HG02642 (cell line): Measurements from ENCODE around the gene UGT1A8.

Source experiments
- ATAC-seq: cut with Tn5 transposase; IDR thresholded peaks from one replicate; pipeline ENCODE4 v1.9.1; 2021; ENCODE audit warnings: mild to moderate bottlenecking; ENCODE audit not compliant: unreplicated experiment, poor library complexity

Gene UGT1A8

GRCh38 chr2:233794128-233794658 lies 176.8 kb downstream of the UGT1A8 start:
- ATAC-seq = no peak

GRCh38 chr2:233795735-233796171 lies 178.3 kb downstream of the UGT1A8 start:
- ATAC-seq = no peak

GRCh38 chr2:233796254-233796653 lies 178.8 kb downstream of the UGT1A8 start:
- ATAC-seq = no peak

GRCh38 chr2:233798335-233799086 lies 181.1 kb downstream of the UGT1A8 start:
- no peak for ATAC-seq

GRCh38 chr2:233799087-233799665 lies 181.7 kb downstream of the UGT1A8 start:
- no peak for ATAC-seq

GRCh38 chr2:233799716-233800115 lies 182.3 kb downstream of the UGT1A8 start:
- ATAC-seq = no peak

- ATAC-seq = no peak
Measured at GRCh38 chr2:233800208-233800607, 182.8 kb downstream of the UGT1A8 start.

- ATAC-seq = no peak
Measured at GRCh38 chr2:233801357-233802131, 184.1 kb downstream of the UGT1A8 start.

- ATAC-seq = no peak
Measured at GRCh38 chr2:233802132-233802815, 184.8 kb downstream of the UGT1A8 start.

- no peak for ATAC-seq
Measured at GRCh38 chr2:233803292-233803911, 186.0 kb downstream of the UGT1A8 start.

GRCh38 chr2:233803994-233804393 lies 186.6 kb downstream of the UGT1A8 start:
- ATAC-seq = no peak

GRCh38 chr2:233807215-233807865 lies 189.9 kb downstream of the UGT1A8 start:
- no peak for ATAC-seq

GRCh38 chr2:233807966-233808935 lies 190.8 kb downstream of the UGT1A8 start:
- ATAC-seq = no peak

- no peak for ATAC-seq
Measured at GRCh38 chr2:233810385-233810784, 193.0 kb downstream of the UGT1A8 start.

GRCh38 chr2:233811087-233811486 lies 193.7 kb downstream of the UGT1A8 start:
- ATAC-seq = no peak

- no peak for ATAC-seq
Measured at GRCh38 chr2:233811732-233812131, 194.3 kb downstream of the UGT1A8 start.

- ATAC-seq = no peak
Measured at GRCh38 chr2:233813236-233814055, 196.0 kb downstream of the UGT1A8 start.
